OCI-LY1 (cell line): ENCODE data around the gene CYSLTR1.

ENCODE experiments used
- H2AFZ ChIP-seq: fragments of 200-600 bp; sonication (generic), shearing (Covaris generic); 2 replicates; pipeline ENCODE4 v1.6.0; 2014; ENCODE audit warnings: antibody characterized with exemption, mild to moderate bottlenecking, low read length
- H3F3A ChIP-seq: fragments of 200-600 bp; sonication (generic), shearing (Covaris generic); 2 replicates; pipeline ENCODE4 v1.6.0; 2014; ENCODE audit warnings: mild to moderate bottlenecking, antibody characterized with exemption, low read length, moderate library complexity; ENCODE audit not compliant: insufficient read depth
- H3K27ac ChIP-seq: fragments of 200-600 bp; sonication (generic); 2 replicates; pipeline ENCODE4 v1.5.1; 2014; ENCODE audit warnings: low read length, mixed run types, mild to moderate bottlenecking, low read depth; ENCODE audit not compliant: poor library complexity, severe bottlenecking
- H3K27me3 ChIP-seq: fragments of 200-600 bp; sonication (generic); 2 replicates; pipeline ENCODE4 v1.6.0; 2014; ENCODE audit warnings: antibody characterized with exemption, mild to moderate bottlenecking, low read length, moderate library complexity; ENCODE audit not compliant: insufficient read depth
- H3K36me3 ChIP-seq: fragments of 200-600 bp; sonication (generic); 2 replicates; pipeline ENCODE4 v1.6.1; 2014; ENCODE audit warnings: mild to moderate bottlenecking, antibody characterized with exemption, low read length, moderate library complexity, mixed read lengths; ENCODE audit not compliant: insufficient read depth
- H3K4me1 ChIP-seq: fragments of 200-600 bp; sonication (generic); 2 replicates; pipeline ENCODE4 v1.5.1; 2014; ENCODE audit warnings: mild to moderate bottlenecking, low read length, moderate library complexity; ENCODE audit not compliant: insufficient read depth, severe bottlenecking
- H3K4me2 ChIP-seq: fragments of 200-600 bp; sonication (generic), shearing (Covaris generic); 2 replicates; pipeline ENCODE4 v1.6.1; 2014; ENCODE audit warnings: low read length
- H3K4me3 ChIP-seq: fragments of 200-600 bp; sonication (generic); 2 replicates; pipeline ENCODE4 v1.5.1; 2014; ENCODE audit warnings: low read length, low read depth, mild to moderate bottlenecking, mixed read lengths; ENCODE audit not compliant: poor library complexity, severe bottlenecking
- H3K79me2 ChIP-seq: fragments of 200-600 bp; shearing (Covaris generic); 2 replicates; pipeline ENCODE4 v1.6.1; 2016; ENCODE audit warnings: mixed run types, low read length, mixed read lengths; ENCODE audit not compliant: insufficient read depth
- H3K9ac ChIP-seq: fragments of 200-600 bp; sonication (generic), shearing (Covaris generic); 2 replicates; pipeline ENCODE4 v1.6.1; 2014; ENCODE audit warnings: mild to moderate bottlenecking, low read length, mixed read lengths
- H3K9me2 ChIP-seq: fragments of 200-600 bp; sonication (generic), shearing (Covaris generic); 2 replicates; pipeline ENCODE4 v1.6.1; 2014; ENCODE audit warnings: low read depth, mild to moderate bottlenecking, low read length, mixed read lengths
- H3K9me3 ChIP-seq: fragments of 200-600 bp; shearing (Covaris generic); 2 replicates; pipeline ENCODE4 v1.6.1; 2014; ENCODE audit warnings: low read length, mixed read lengths
- H4K20me1 ChIP-seq: fragments of 200-600 bp; sonication (generic), shearing (Covaris generic); 2 replicates; pipeline ENCODE4 v1.6.0; 2016; ENCODE audit warnings: mild to moderate bottlenecking, low read length; ENCODE audit not compliant: insufficient read depth
- EZH2 ChIP-seq: fragments of 200-600 bp; sonication (generic), shearing (Covaris generic); IDR thresholded peaks from 2 replicates; pipeline ENCODE4 v1.8.0; 2017; ENCODE audit warnings: borderline replicate concordance, mixed run types, mild to moderate bottlenecking, antibody characterized with exemption, low read length, moderate library complexity, mixed read lengths
- TF ChIP-seq, protein P1 (sequence below): fragments of 200-600 bp; sonication (generic), shearing (Covaris generic); IDR thresholded peaks from 2 replicates; pipeline ENCODE4 v1.5.1; 2017; ENCODE audit warnings: mild to moderate bottlenecking, antibody characterized with exemption, low read length, moderate library complexity, mixed read lengths

Gene CYSLTR1

DNA sequence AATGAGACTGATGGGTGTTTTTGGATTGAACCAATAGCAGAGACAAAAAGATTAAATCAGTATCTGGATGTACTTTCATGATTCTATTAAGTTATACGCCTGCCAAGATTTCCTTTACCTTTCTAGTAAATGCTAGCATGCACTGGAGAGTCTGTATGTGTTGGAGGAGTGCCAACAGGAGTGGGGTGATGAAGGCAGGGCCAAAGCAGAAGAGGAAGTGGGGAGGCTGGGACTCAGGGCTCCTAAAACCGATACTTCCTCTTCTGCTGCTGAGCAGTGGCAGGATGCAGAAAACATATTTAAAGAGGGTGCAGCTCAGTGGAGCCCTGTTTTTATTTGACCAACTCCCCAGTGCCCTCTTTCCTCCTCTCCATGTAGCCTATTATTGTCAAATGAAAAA, 5.6 kb downstream of the CYSLTR1 start:
- Histone ChIP-seq H3K27ac (no peak overlapping the region), H3K9me2 (no peaks in the 10 kb centered on the region), H3K79me2 (no peaks in the 10 kb centered on the region), H4K20me1 (no peaks in the 10 kb centered on the region), H3F3A (no peaks in the 10 kb centered on the region), H3K4me3 (no peak overlapping the region), H3K4me2 (no peak overlapping the region), H3K4me1 (peaks cover 4% of the 10 kb centered on the region), H3K9me3 (no peaks in the 10 kb centered on the region), H3K27me3 (no peaks in the 10 kb centered on the region), H3K9ac (no peak overlapping the region), H3K36me3 (no peaks in the 10 kb centered on the region), H2AFZ (no peak overlapping the region)
- TF ChIP-seq, protein P1, sequence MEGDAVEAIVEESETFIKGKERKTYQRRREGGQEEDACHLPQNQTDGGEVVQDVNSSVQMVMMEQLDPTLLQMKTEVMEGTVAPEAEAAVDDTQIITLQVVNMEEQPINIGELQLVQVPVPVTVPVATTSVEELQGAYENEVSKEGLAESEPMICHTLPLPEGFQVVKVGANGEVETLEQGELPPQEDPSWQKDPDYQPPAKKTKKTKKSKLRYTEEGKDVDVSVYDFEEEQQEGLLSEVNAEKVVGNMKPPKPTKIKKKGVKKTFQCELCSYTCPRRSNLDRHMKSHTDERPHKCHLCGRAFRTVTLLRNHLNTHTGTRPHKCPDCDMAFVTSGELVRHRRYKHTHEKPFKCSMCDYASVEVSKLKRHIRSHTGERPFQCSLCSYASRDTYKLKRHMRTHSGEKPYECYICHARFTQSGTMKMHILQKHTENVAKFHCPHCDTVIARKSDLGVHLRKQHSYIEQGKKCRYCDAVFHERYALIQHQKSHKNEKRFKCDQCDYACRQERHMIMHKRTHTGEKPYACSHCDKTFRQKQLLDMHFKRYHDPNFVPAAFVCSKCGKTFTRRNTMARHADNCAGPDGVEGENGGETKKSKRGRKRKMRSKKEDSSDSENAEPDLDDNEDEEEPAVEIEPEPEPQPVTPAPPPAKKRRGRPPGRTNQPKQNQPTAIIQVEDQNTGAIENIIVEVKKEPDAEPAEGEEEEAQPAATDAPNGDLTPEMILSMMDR = no peak
- TF ChIP-seq EZH2 = no peak

DNA sequence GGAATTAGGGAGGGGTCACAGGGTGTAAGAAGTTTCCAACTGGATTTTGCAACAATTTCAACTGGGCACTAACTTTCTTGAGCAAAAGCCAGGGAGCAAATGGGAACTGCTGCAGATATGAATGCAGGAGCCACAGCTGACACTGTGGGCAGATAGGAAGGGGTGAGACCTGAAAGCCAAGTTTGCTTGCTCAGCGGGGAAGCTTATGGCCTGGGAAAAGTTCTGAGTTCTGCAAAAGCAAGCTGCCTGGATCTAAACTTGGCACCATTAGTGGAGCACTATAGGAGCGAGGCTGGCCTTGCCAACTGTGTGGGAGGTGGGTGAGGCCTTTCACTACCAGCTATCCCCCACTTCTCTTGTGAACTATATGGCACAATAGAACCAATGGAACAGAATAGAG, 11.1 kb downstream of the CYSLTR1 start:
- H3K36me3 ChIP-seq = no peaks in the 10 kb centered on the region
- no peaks in the 10 kb centered on the region for H3K9me2 ChIP-seq
- H3K27me3 ChIP-seq = no peaks in the 10 kb centered on the region
- H3K9ac ChIP-seq = no peak overlapping the region
- no peak overlapping the region for H3K27ac ChIP-seq
- no peaks in the 10 kb centered on the region for H3K4me1 ChIP-seq
- H3K4me3 ChIP-seq = no peak overlapping the region
- H4K20me1 ChIP-seq = no peaks in the 10 kb centered on the region
- H3K79me2 ChIP-seq = no peaks in the 10 kb centered on the region
- H3F3A ChIP-seq = no peaks in the 10 kb centered on the region
- TF ChIP-seq, protein P1 = no peak
- no peak for TF ChIP-seq EZH2
- H3K4me2 ChIP-seq = no peak overlapping the region
- H2AFZ ChIP-seq = no peak overlapping the region
- H3K9me3 ChIP-seq = no peaks in the 10 kb centered on the region

DNA sequence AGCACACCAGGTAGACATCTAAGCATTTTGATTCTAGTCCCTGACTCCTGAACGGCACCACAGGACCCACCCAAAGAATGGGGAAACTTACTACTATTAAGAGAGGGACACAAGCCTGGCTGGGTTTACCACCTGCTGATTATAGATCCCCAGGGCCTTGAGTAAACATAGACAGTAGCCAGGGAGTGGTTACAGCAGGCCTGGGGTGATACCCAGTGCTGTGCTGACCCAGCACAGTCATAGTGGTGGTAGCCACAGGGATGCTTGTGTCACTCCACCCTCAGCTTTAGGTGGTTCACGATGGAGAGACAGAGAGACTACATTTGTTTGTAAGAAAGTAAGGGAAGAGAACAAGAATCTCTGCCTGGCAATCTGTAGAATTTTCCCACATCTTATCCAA, 11.7 kb downstream of the CYSLTR1 start:
- Histone ChIP-seq H3K27ac (no peak overlapping the region), H3K4me3 (no peak overlapping the region), H2AFZ (no peak overlapping the region), H3F3A (no peaks in the 10 kb centered on the region), H3K9me2 (no peaks in the 10 kb centered on the region), H3K79me2 (no peaks in the 10 kb centered on the region), H3K9me3 (no peaks in the 10 kb centered on the region), H3K36me3 (no peaks in the 10 kb centered on the region), H3K27me3 (no peaks in the 10 kb centered on the region), H3K9ac (no peak overlapping the region), H3K4me1 (no peaks in the 10 kb centered on the region), H4K20me1 (no peaks in the 10 kb centered on the region), H3K4me2 (no peak overlapping the region)
- TF ChIP-seq EZH2 = no peak
- TF ChIP-seq, protein P1 = no peak
